HepG2 (cell line): ENCODE measurements around the gene IFT122.

Experiments used
- CAMTA2 ChIP-seq: sonication (generic); formaldehyde crosslinking; IDR thresholded peaks from 2 replicates; pipeline ENCODE4 v1.4.0; 2020; ENCODE audit warnings: mild to moderate bottlenecking, missing genetic modification reagents, borderline replicate concordance
- EP300 ChIP-seq, 3 experiments: sonication (generic) in 1 of 3; formaldehyde crosslinking in 1 of 3; IDR thresholded peaks; 2 replicates each; pipeline versions ENCODE4 v1.5.1 to v1.6.1; 2011 to 2020; ENCODE audit warnings: low read depth in 2 of 3, low read length in 2 of 3, borderline replicate concordance in 1 of 3, improper control_type of control experiment in 1 of 3, mild to moderate bottlenecking in 1 of 3, missing genetic modification reagents in 1 of 3, moderate library complexity in 1 of 3
- KDM2A ChIP-seq: sonication (generic); formaldehyde crosslinking; IDR thresholded peaks from 2 replicates; pipeline ENCODE4 v1.4.0; 2020; ENCODE audit warnings: low read depth, missing genetic modification reagents, borderline replicate concordance
- MXI1 ChIP-seq: IDR thresholded peaks from 3 replicates; pipeline ENCODE4 v1.6.1; 2012; ENCODE audit warnings: low read depth, low read length, inconsistent platforms, borderline replicate concordance
- POLR2A ChIP-seq, 2 experiments: IDR thresholded peaks; 2 replicates each; pipeline ENCODE4 v1.6.1; 2011; ENCODE audit warnings: low read depth in 2 of 2, low read length in 2 of 2, mild to moderate bottlenecking in 1 of 2, moderate library complexity in 1 of 2; ENCODE audit not compliant: insufficient read depth in 1 of 2
- RAD21 ChIP-seq: fragments of 450-650 bp; formaldehyde crosslinking; IDR thresholded peaks from 2 replicates; pipeline ENCODE4 v1.5.0; 2020; ENCODE audit warnings: mild to moderate bottlenecking
- SP2 ChIP-seq: sonication (generic); formaldehyde crosslinking; IDR thresholded peaks from 2 replicates; pipeline ENCODE4 v1.5.1; 2020; ENCODE audit warnings: mild to moderate bottlenecking, missing genetic modification reagents
- TAF1 ChIP-seq: sonication (generic); formaldehyde crosslinking; IDR thresholded peaks from 2 replicates; pipeline ENCODE4 v1.4.0; 2020; ENCODE audit warnings: missing genetic modification reagents
- ZNF672 ChIP-seq: sonication (generic); formaldehyde crosslinking; IDR thresholded peaks from 2 replicates; pipeline ENCODE4 v1.8.1; 2022; ENCODE audit warnings: missing genetic modification reagents
- TF ChIP-seq, protein P1 (sequence below): sonication (generic); formaldehyde crosslinking; IDR thresholded peaks from 2 replicates; pipeline ENCODE4 v1.5.0; 2020; ENCODE audit warnings: mild to moderate bottlenecking, missing genetic modification reagents, moderate library complexity
- TF ChIP-seq, protein P2 (sequence below): sonication (generic); formaldehyde crosslinking; IDR thresholded peaks from 2 replicates; pipeline ENCODE4 v1.4.0; 2020; ENCODE audit warnings: missing genetic modification reagents

DNA sequence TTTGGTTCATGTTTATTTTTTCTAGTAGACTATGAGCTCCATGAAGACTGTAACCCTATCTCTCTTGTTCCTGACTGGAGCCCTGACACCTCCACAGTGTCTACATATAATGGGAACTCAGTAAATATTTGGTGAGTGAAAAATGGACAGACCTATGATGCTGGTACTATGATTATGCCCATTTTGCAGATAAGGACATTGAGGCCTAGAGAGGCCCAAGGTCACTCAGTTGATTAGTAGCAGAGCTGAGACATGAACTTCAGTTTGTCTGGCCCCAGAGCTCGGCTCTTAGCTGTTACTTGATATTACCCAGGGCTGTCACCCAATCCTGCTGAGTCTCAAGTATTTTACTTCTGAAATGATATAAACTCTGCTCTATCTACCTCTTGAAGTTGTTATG is 17.1 kb upstream of the IFT122 start:
- TF ChIP-seq, protein P1, sequence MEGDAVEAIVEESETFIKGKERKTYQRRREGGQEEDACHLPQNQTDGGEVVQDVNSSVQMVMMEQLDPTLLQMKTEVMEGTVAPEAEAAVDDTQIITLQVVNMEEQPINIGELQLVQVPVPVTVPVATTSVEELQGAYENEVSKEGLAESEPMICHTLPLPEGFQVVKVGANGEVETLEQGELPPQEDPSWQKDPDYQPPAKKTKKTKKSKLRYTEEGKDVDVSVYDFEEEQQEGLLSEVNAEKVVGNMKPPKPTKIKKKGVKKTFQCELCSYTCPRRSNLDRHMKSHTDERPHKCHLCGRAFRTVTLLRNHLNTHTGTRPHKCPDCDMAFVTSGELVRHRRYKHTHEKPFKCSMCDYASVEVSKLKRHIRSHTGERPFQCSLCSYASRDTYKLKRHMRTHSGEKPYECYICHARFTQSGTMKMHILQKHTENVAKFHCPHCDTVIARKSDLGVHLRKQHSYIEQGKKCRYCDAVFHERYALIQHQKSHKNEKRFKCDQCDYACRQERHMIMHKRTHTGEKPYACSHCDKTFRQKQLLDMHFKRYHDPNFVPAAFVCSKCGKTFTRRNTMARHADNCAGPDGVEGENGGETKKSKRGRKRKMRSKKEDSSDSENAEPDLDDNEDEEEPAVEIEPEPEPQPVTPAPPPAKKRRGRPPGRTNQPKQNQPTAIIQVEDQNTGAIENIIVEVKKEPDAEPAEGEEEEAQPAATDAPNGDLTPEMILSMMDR (CRISPR knock-in tag) = no peak
- TF ChIP-seq CAMTA2 = no peak
- no peak for TF ChIP-seq SP2
- TF ChIP-seq ZNF672 (CRISPR knock-in tag) = no peak
- TF ChIP-seq EP300 (IDR thresholded peaks at IDR 0.05; ENCODE audit: low read depth in 2 of 2, low read length in 2 of 2) = no peak
- no peak for TF ChIP-seq EP300 (CRISPR knock-in tag; IDR thresholded peaks at IDR 0.05; ENCODE audit: borderline replicate concordance)
- TF ChIP-seq TAF1 (CRISPR knock-in tag) = no peak
- no peak for TF ChIP-seq POLR2A (IDR thresholded peaks at IDR 0.05; ENCODE audit: insufficient read depth in 1 of 2, low read depth in 2 of 2, low read length in 2 of 2)
- no peak for TF ChIP-seq MXI1
- TF ChIP-seq, protein P2, sequence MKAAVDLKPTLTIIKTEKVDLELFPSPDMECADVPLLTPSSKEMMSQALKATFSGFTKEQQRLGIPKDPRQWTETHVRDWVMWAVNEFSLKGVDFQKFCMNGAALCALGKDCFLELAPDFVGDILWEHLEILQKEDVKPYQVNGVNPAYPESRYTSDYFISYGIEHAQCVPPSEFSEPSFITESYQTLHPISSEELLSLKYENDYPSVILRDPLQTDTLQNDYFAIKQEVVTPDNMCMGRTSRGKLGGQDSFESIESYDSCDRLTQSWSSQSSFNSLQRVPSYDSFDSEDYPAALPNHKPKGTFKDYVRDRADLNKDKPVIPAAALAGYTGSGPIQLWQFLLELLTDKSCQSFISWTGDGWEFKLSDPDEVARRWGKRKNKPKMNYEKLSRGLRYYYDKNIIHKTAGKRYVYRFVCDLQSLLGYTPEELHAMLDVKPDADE = no peak
- TF ChIP-seq KDM2A = no peak
- no peak for TF ChIP-seq RAD21 (CRISPR knock-in tag)
